Neuronal stem cell (in vitro differentiated cells): ENCODE data around the gene SERPINB10. TPM values are rescaled to one million over a fixed set of nuclear protein-coding genes. Genes with fewer than 3 reads are reported as not detected.

ENCODE experiments used
- DNase-seq: peaks from one replicate; pipeline ENCODE4 v3.0.0-alpha.2; 2013; ENCODE audit warnings: low spot score
- H2AFZ ChIP-seq: one replicate; pipeline ENCODE4 v1.6.1; 2013; ENCODE audit warnings: mild to moderate bottlenecking, low read length, inconsistent platforms
- H2AK5ac ChIP-seq: 2 replicates; pipeline ENCODE4 v1.6.1; 2013; ENCODE audit warnings: low read depth, mild to moderate bottlenecking, inconsistent platforms, low read length, moderate library complexity, mixed read lengths
- H2BK120ac ChIP-seq: 2 replicates; pipeline ENCODE4 v1.6.1; 2013; ENCODE audit warnings: low read depth, mild to moderate bottlenecking, inconsistent platforms, low read length, moderate library complexity, mixed read lengths
- H2BK12ac ChIP-seq: one replicate; pipeline ENCODE4 v1.6.1; 2013; ENCODE audit warnings: low read length, inconsistent platforms
- H2BK15ac ChIP-seq: 2 replicates; pipeline ENCODE4 v1.6.1; 2013; ENCODE audit warnings: mild to moderate bottlenecking, low read length, inconsistent platforms, mixed read lengths
- H2BK5ac ChIP-seq: one replicate; pipeline ENCODE4 v1.6.1; 2013; ENCODE audit warnings: inconsistent platforms, mild to moderate bottlenecking, low read length, moderate library complexity
- H3K14ac ChIP-seq: one replicate; pipeline ENCODE4 v1.6.1; 2013; ENCODE audit warnings: low read length, inconsistent platforms
- H3K18ac ChIP-seq: 2 replicates; pipeline ENCODE4 v1.6.1; 2013; ENCODE audit warnings: low read length, inconsistent platforms
- H3K23ac ChIP-seq: 2 replicates; pipeline ENCODE4 v1.6.1; 2013; ENCODE audit warnings: low read depth, mild to moderate bottlenecking, mixed read lengths, low read length, inconsistent platforms; ENCODE audit not compliant: poor library complexity
- H3K27ac ChIP-seq: replicated peaks from 3 replicates; pipeline ENCODE4 v1.5.1; 2013; ENCODE audit warnings: low read length, inconsistent platforms
- H3K27me3 ChIP-seq, 3 experiments: 2 replicates each; pipeline ENCODE4 v1.6.1; 2013; ENCODE audit warnings: low read length in 3 of 3, mild to moderate bottlenecking in 2 of 3, inconsistent platforms in 1 of 3, low read depth in 1 of 3, mixed read lengths in 1 of 3, moderate library complexity in 1 of 3; ENCODE audit not compliant: control insufficient read depth in 3 of 3, insufficient read depth in 3 of 3
- H3K36me3 ChIP-seq, 2 donors: replicated peaks in 1 of 2; 2 replicates each; pipeline ENCODE4 v1.6.1; 2013; ENCODE audit warnings: low read length in 2 of 2; ENCODE audit not compliant: control insufficient read depth in 2 of 2, insufficient read depth in 2 of 2
- H3K4ac ChIP-seq: 2 replicates; pipeline ENCODE4 v1.6.1; 2013; ENCODE audit warnings: inconsistent platforms, mild to moderate bottlenecking, low read length, moderate library complexity
- H3K4me1 ChIP-seq, 2 donors: 1 replicate in 1 of 2; 2 replicates in 1 of 2; pipeline ENCODE4 v1.6.1; 2013; ENCODE audit warnings: low read length in 2 of 2, low read depth in 1 of 2; ENCODE audit not compliant: control insufficient read depth in 2 of 2, insufficient read depth in 1 of 2
- H3K4me2 ChIP-seq: one replicate; pipeline ENCODE4 v1.6.1; 2013; ENCODE audit warnings: mild to moderate bottlenecking, low read length, inconsistent platforms; ENCODE audit not compliant: insufficient read depth, poor library complexity, severe bottlenecking
- H3K4me3 ChIP-seq, 2 donors: 2 replicates each; pipeline ENCODE4 v1.5.1; 2013; ENCODE audit warnings: low read length in 2 of 2, mild to moderate bottlenecking in 2 of 2, inconsistent platforms in 1 of 2, moderate library complexity in 1 of 2
- H3K79me1 ChIP-seq: one replicate; pipeline ENCODE4 v1.6.1; 2013; ENCODE audit warnings: low read depth, mild to moderate bottlenecking, inconsistent platforms, low read length, moderate library complexity
- H3K9ac ChIP-seq: one replicate; pipeline ENCODE4 v1.6.1; 2013; ENCODE audit warnings: mild to moderate bottlenecking, low read depth, low read length, inconsistent platforms; ENCODE audit not compliant: poor library complexity
- H3K9me3 ChIP-seq, 2 donors: replicated peaks in 1 of 2; 2 replicates each; pipeline versions ENCODE3 to v1.6.1; 2013; ENCODE audit warnings: low read length in 2 of 2, mild to moderate bottlenecking in 2 of 2, inconsistent platforms in 1 of 2, low read depth in 1 of 2, mixed read lengths in 1 of 2, moderate library complexity in 1 of 2; ENCODE audit not compliant: control insufficient read depth in 2 of 2, insufficient read depth in 1 of 2
- H4K8ac ChIP-seq: one replicate; pipeline ENCODE4 v1.6.1; 2013; ENCODE audit warnings: low read depth, mild to moderate bottlenecking, inconsistent platforms, low read length, moderate library complexity
- H4K91ac ChIP-seq: one replicate; pipeline ENCODE4 v1.6.1; 2013; ENCODE audit warnings: low read length, low read depth, mild to moderate bottlenecking, inconsistent platforms; ENCODE audit not compliant: poor library complexity
- WGBS, 2 donors: extraction: QIAGEN DNeasy Blood & Tissue Kit; methylation state at CpG; one replicate each; pipeline ENCODE4 v1.1.7; 2013; ENCODE audit warnings: missing lambda C conversion rate in 2 of 2, mixed read lengths in 1 of 2; ENCODE audit not compliant: insufficient read length in 2 of 2, insufficient replicate concordance in 1 of 2; ENCODE audit errors: extremely low coverage in 2 of 2; 5-methylcytosine and 5-hydroxymethylcytosine counted together
- polyA plus RNA-seq, 2 experiments: library from polyadenylated mRNA; stranded (reverse); fragments of 200-250 nt; gene quantifications; one replicate each; pipeline ENCODE4 v1.2.3, GENCODE V29; 2013

The SERPINB10 gene, protein sequence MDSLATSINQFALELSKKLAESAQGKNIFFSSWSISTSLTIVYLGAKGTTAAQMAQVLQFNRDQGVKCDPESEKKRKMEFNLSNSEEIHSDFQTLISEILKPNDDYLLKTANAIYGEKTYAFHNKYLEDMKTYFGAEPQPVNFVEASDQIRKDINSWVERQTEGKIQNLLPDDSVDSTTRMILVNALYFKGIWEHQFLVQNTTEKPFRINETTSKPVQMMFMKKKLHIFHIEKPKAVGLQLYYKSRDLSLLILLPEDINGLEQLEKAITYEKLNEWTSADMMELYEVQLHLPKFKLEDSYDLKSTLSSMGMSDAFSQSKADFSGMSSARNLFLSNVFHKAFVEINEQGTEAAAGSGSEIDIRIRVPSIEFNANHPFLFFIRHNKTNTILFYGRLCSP
- polyA plus RNA-seq (2013, experiment 1 of 2), result not detected
- not detected for polyA plus RNA-seq (2013, experiment 2 of 2)

DNA sequence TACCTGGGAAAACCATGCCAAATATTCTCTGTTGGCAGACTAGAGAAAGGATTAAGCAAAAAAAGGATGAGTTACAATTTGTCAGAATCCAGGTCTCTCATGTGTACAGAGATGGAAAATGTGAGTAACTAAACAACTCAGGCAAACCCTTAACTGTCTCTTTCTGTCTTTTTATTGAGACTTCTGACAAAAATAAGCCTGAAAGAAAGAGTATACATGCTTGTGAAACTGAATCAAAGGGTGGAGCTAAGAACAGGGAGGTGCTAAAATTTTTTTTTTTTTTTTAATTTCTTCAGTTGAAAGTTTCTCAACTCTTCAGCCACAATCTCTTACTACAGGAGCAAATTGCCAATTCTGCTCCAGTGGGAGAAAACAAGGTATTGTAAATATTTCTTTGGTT is at the start of gene SERPINB10:
TSS of gene SERPINB10 (plus strand) at position 295 of the 400 bp plus-strand sequence. CDS start 7,553 bp downstream, outside the sequence.
- Histone ChIP-seq H3K79me1 (no peaks in the 10 kb centered on the region), H2AFZ (no peak within 1 kb of the TSS), H4K8ac (no peak within 1 kb of the TSS), H3K9me3 (no peaks in the 10 kb centered on the region), H2BK5ac (no peak within 1 kb of the TSS), H3K27me3 (no peaks in the 10 kb centered on the region), H3K4me1 (no peaks in the 10 kb centered on the region), H3K23ac (no peak within 1 kb of the TSS), H3K4ac (no peak within 1 kb of the TSS), H3K4me3 (no peak within 1 kb of the TSS), H4K91ac (no peak within 1 kb of the TSS), H2BK15ac (no peak within 1 kb of the TSS), H2BK120ac (no peak within 1 kb of the TSS), H2BK12ac (no peak within 1 kb of the TSS), H3K36me3 (no peaks in the 10 kb centered on the region), H3K4me2 (no peak within 1 kb of the TSS), H3K14ac (no peak within 1 kb of the TSS), H3K9ac (no peak within 1 kb of the TSS), H2AK5ac (no peak within 1 kb of the TSS), H3K18ac (no peak within 1 kb of the TSS), H3K27ac (no peak within 1 kb of the TSS)
- no peak for DNase-seq

DNA sequence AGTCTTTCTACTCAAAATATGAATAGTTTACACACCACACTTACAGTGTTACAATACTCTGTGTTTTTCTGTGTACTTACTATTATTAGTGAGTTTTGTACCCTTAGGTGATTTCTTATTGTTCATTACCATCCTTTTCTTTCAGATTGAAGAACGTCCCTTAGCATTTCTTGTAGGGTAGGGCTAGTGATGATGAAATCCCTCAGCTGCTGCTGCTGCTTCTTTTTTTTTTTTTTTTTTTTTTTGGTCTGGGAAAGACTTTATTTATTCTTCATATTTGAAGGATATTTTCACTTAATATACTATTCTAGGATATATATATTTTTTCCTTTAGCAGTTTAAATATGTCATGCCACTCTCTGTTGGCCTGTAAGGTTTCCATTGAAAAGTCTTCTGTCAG is 49.3 kb upstream of the SERPINB10 start:
- H3K4ac ChIP-seq, result no peak overlapping the region
- H4K91ac ChIP-seq, result no peak overlapping the region
- H2AFZ ChIP-seq, result no peak overlapping the region
- no peak overlapping the region for H3K14ac ChIP-seq
- no peak overlapping the region for H3K4me2 ChIP-seq
- H3K27ac ChIP-seq, result no peak overlapping the region
- no peak overlapping the region for H4K8ac ChIP-seq
- H2AK5ac ChIP-seq, result no peak overlapping the region
- H2BK5ac ChIP-seq, result no peak overlapping the region
- no peak overlapping the region for H3K9ac ChIP-seq
- no peaks in the 10 kb centered on the region for H3K27me3 ChIP-seq
- H3K79me1 ChIP-seq, result no peaks in the 10 kb centered on the region
- H2BK12ac ChIP-seq, result no peak overlapping the region
- DNase-seq, result no peak
- H3K4me3 ChIP-seq, result no peak overlapping the region
- H2BK15ac ChIP-seq, result no peak overlapping the region
- no peaks in the 10 kb centered on the region for H3K4me1 ChIP-seq
- no peak overlapping the region for H3K18ac ChIP-seq
- H2BK120ac ChIP-seq, result no peak overlapping the region
- no CpG with 5 or more reads among the region's 1 CpG for WGBS, 2 donors
- H3K23ac ChIP-seq, result no peak overlapping the region
- H3K9me3 ChIP-seq, result no peaks in the 10 kb centered on the region
- H3K36me3 ChIP-seq, result no peaks in the 10 kb centered on the region

DNA sequence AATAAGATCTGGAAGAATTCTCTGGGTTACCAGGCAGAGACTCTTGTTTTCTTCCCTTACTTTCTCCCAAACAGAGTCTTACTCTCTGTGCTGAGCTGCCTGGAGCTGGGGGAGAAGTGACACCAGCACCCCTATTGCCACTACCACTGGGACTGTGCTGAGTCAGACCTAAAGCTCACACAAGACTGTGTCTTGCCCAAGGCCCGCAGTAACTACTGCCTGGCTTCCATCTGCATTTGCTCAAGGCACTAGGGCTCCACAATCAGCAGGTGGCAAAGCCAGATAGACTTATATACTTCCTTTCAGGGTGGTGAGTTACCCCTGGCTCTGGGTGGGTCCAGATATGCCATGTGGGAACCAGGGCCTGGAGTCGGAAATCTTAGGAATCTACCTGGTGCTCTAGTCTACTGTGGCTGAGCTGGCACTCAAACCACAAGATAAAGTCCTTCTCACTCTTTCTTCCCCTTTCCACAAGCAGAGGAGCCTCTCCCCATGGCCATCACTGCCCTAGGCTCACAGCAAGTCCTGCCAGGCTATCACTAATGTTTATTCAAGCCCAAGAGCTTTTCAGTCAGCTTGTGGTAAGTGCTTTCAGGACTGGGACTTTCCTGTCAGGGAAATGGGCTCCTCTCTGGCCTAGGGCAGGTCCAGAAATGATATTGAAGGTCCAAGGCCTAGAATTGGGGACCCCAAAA is 47.8 kb upstream of the SERPINB10 start:
- Histone ChIP-seq H4K91ac (no peak overlapping the region), H3K36me3 (no peaks in the 10 kb centered on the region), H3K23ac (no peak overlapping the region), H2BK12ac (no peak overlapping the region), H2BK15ac (no peak overlapping the region), H3K18ac (no peak overlapping the region), H2BK5ac (no peak overlapping the region), H4K8ac (no peak overlapping the region), H3K4me1 (no peaks in the 10 kb centered on the region), H3K27me3 (no peaks in the 10 kb centered on the region), H3K4ac (no peak overlapping the region), H3K4me2 (no peak overlapping the region), H2AK5ac (no peak overlapping the region), H3K27ac (no peak overlapping the region), H3K14ac (no peak overlapping the region), H3K4me3 (no peak overlapping the region), H2BK120ac (no peak overlapping the region), H3K9me3 (no peaks in the 10 kb centered on the region), H3K9ac (no peak overlapping the region), H2AFZ (no peak overlapping the region), H3K79me1 (no peaks in the 10 kb centered on the region)
- no CpG with 5 or more reads among the region's 2 CpGs for WGBS, 2 donors
- DNase-seq, result no peak

DNA sequence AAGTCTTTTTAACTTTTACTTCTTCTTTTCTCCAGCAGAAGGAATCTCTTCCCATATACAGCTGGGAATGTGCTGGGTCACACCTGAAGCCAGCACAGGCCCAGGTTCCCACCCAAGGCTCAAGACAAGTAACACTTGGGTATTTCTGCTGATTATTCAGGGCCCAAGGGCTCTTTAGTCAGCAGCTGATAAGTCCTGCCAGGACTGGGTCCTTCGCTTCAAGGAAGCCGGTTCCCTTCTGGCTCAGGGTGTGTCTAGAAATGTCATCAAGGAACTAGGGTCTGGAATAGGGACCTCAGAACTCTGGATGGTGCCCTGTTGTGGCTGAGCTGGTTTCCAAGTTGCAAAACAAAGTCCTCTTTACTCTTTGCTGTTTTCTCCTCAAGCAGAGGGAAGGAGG is 47.2 kb upstream of the SERPINB10 start:
- no peak overlapping the region for H3K4me2 ChIP-seq
- H3K79me1 ChIP-seq, result no peaks in the 10 kb centered on the region
- no peak overlapping the region for H2BK12ac ChIP-seq
- no peak overlapping the region for H4K8ac ChIP-seq
- no CpG with 5 or more reads among the region's 2 CpGs for WGBS, 2 donors
- no peak overlapping the region for H2AK5ac ChIP-seq
- H2AFZ ChIP-seq, result no peak overlapping the region
- no peak overlapping the region for H4K91ac ChIP-seq
- no peaks in the 10 kb centered on the region for H3K36me3 ChIP-seq
- H3K18ac ChIP-seq, result no peak overlapping the region
- H2BK120ac ChIP-seq, result no peak overlapping the region
- no peaks in the 10 kb centered on the region for H3K27me3 ChIP-seq
- H3K4ac ChIP-seq, result no peak overlapping the region
- H3K14ac ChIP-seq, result no peak overlapping the region
- H2BK5ac ChIP-seq, result no peak overlapping the region
- no peak overlapping the region for H3K4me3 ChIP-seq
- H3K23ac ChIP-seq, result no peak overlapping the region
- no peak overlapping the region for H3K27ac ChIP-seq
- H3K9me3 ChIP-seq, result no peaks in the 10 kb centered on the region
- no peaks in the 10 kb centered on the region for H3K4me1 ChIP-seq
- DNase-seq, result no peak
- no peak overlapping the region for H2BK15ac ChIP-seq
- H3K9ac ChIP-seq, result no peak overlapping the region
